Tibial artery (tissue), 4 donors: Measurements from ENCODE around the gene C2orf78.

Experiments used
- DNase-seq, 2 donors: peaks; one replicate each; pipeline ENCODE4 v3.0.0-alpha.2; 2019
- H3K27ac ChIP-seq, 2 donors: fragments of 200-600 bp; sonication (generic) in 1 of 2; 1 replicate in 1 of 2; 2 replicates in 1 of 2; pipeline ENCODE4 v1.5.1; 2018 to 2019; ENCODE audit warnings: mild to moderate bottlenecking in 1 of 2
- H3K27me3 ChIP-seq, 2 donors: fragments of 200-600 bp; sonication (generic) in 1 of 2; one replicate each; pipeline versions ENCODE4 v1.5.1 to v1.6.0; 2016 to 2019
- H3K36me3 ChIP-seq, 3 donors: fragments of 200-600 bp; sonication (generic) in 2 of 3; one replicate each; pipeline ENCODE4 v1.5.1; 2016 to 2019; ENCODE audit warnings: mild to moderate bottlenecking in 2 of 3
- H3K4me1 ChIP-seq, 4 donors: fragments of 200-600 bp; sonication (generic) in 2 of 4; 1 replicate in 3 of 4; 2 replicates in 1 of 4; pipeline ENCODE4 v1.5.1; 2016 to 2019
- H3K4me3 ChIP-seq, 2 donors: fragments of 200-600 bp; sonication (generic) in 1 of 2; 1 replicate in 1 of 2; 2 replicates in 1 of 2; pipeline ENCODE4 v1.5.1; 2018 to 2019; ENCODE audit warnings: mild to moderate bottlenecking in 2 of 2
- H3K9me3 ChIP-seq, 3 donors: fragments of 200-600 bp; sonication (generic) in 1 of 3; one replicate each; pipeline ENCODE4 v1.5.1; 2016 to 2019
- intact Hi-C: fragments of 100-400 bp; cut with DNase I; formaldehyde crosslinking; loops from one replicate; pipeline ENCODE4 v1.15.0; 2023; ENCODE audit warnings: low total_unique reads
- TF ChIP-seq, protein P1 (sequence below), 2 experiments: fragments of 200-600 bp in 1 of 2; fragments of 450-650 bp in 1 of 2; IDR thresholded peaks; one replicate each; pipeline ENCODE4 v1.5.1; 2017 to 2019; ENCODE audit warnings: antibody characterized with exemption in 2 of 2, mild to moderate bottlenecking in 1 of 2, moderate library complexity in 1 of 2

C2orf78 gene

DNA sequence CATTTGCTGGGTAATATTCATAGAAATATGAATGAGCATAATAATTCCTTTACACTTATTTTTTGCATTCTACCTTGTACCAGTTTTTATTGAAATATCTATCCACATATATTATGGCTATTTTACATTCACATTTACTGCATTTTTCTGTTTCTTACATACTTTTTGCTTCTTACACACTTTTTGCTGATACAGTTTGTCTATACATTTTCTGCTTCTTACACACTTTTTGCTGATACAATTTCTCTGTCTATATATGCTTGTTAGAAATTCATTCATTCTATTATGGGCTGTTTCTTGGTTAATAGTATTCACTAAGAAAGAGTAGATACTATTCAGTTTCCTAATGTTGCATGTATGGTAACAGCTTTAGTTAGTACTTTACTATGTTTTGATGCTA lies 27.9 kb downstream of the C2orf78 start:
- Histone ChIP-seq H3K4me3 (no peak overlapping the region), H3K4me1 (no peaks in the 10 kb centered on the region), H3K9me3 (no peaks in the 10 kb centered on the region), H3K27me3 (peaks cover 0 to 9% of the 10 kb centered on the region in 2 donors), H3K27ac (no peak overlapping the region), H3K36me3 (no peaks in the 10 kb centered on the region)
- TF ChIP-seq, protein P1, sequence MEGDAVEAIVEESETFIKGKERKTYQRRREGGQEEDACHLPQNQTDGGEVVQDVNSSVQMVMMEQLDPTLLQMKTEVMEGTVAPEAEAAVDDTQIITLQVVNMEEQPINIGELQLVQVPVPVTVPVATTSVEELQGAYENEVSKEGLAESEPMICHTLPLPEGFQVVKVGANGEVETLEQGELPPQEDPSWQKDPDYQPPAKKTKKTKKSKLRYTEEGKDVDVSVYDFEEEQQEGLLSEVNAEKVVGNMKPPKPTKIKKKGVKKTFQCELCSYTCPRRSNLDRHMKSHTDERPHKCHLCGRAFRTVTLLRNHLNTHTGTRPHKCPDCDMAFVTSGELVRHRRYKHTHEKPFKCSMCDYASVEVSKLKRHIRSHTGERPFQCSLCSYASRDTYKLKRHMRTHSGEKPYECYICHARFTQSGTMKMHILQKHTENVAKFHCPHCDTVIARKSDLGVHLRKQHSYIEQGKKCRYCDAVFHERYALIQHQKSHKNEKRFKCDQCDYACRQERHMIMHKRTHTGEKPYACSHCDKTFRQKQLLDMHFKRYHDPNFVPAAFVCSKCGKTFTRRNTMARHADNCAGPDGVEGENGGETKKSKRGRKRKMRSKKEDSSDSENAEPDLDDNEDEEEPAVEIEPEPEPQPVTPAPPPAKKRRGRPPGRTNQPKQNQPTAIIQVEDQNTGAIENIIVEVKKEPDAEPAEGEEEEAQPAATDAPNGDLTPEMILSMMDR (IDR thresholded peaks at IDR 0.05): no peak
- intact Hi-C loops: no loop called here
- DNase-seq: no peak

DNA sequence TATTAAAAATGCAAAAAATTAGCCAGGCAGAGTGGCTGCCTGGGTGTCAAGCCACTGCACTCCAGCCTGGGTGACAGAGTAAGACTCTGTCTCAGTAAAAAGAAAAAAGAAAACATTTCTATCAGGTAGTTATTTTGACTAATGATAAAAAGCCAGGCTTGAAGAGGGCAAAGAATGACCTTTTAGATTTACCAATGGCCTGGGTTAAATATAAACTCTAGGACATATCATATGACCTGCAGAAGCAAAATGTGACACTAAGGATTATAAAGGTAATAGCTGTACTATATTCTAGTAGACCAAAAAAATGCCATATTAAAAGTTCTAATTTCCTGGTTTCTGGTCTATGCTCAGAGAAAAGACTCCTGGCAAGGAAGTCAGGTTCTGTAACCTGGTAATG lies 28.7 kb downstream of the C2orf78 start:
- TF ChIP-seq, protein P1 (IDR thresholded peaks at IDR 0.05): no peak
- intact Hi-C loops: no loop called here

GRCh38 chr2:73818296-73818695 lies 34.3 kb downstream of the C2orf78 start:
- H3K36me3 ChIP-seq: no peaks in the 10 kb centered on the region
- no peaks in the 10 kb centered on the region for H3K9me3 ChIP-seq
- H3K27ac ChIP-seq: no peak overlapping the region
- H3K27me3 ChIP-seq: peaks cover 0 to 17% of the 10 kb centered on the region in 2 donors
- H3K4me3 ChIP-seq: no peak overlapping the region
- intact Hi-C loops: no loop called here
- H3K4me1 ChIP-seq: no peaks in the 10 kb centered on the region
- TF ChIP-seq, protein P1 (IDR thresholded peaks at IDR 0.05): no peak
- DNase-seq: no peak

More for the DNA sequence above, 28.7 kb downstream of the C2orf78 start:
- H3K4me1 ChIP-seq: no peaks in the 10 kb centered on the region
- no peak overlapping the region for H3K27ac ChIP-seq
- no peak for DNase-seq
- no peaks in the 10 kb centered on the region for H3K36me3 ChIP-seq
- no peaks in the 10 kb centered on the region for H3K9me3 ChIP-seq
- H3K27me3 ChIP-seq: peaks cover 0 to 11% of the 10 kb centered on the region in 2 donors
- no peak overlapping the region for H3K4me3 ChIP-seq

DNA sequence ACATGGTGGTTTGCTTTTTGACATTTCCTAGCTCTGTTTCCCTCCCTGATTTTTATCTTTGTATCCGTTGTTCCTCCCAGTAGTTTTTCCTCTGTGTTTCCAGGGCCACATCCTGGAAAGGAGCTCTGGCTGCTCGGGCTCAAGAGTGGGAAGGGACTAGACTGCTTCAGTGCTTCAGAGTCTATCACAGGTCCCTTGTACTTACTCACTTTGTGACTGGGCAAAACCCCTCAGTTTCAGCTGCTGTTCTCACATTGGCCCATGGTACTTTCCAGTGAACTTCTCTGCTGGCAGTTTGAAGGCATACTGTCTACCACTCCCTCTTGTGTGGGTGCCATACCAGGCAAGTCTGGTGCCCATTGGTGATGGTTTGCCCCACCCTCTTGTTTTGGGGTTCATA lies 37.2 kb downstream of the C2orf78 start:
- Histone ChIP-seq H3K4me3 (no peak overlapping the region), H3K36me3 (no peaks in the 10 kb centered on the region), H3K9me3 (no peaks in the 10 kb centered on the region), H3K27me3 (peaks cover 0 to 14% of the 10 kb centered on the region in 2 donors), H3K27ac (no peak overlapping the region), H3K4me1 (peaks cover 0 to 5% (median 2%) of the 10 kb centered on the region in 4 donors)
- intact Hi-C loops: loop anchor here (10.0 kb wide), 3 partner anchors 104 to 514 kb away; partner anchors contain the start of gene DGUOK
- DNase-seq: no peak
- TF ChIP-seq, protein P1 (IDR thresholded peaks at IDR 0.05): no peak

DNA sequence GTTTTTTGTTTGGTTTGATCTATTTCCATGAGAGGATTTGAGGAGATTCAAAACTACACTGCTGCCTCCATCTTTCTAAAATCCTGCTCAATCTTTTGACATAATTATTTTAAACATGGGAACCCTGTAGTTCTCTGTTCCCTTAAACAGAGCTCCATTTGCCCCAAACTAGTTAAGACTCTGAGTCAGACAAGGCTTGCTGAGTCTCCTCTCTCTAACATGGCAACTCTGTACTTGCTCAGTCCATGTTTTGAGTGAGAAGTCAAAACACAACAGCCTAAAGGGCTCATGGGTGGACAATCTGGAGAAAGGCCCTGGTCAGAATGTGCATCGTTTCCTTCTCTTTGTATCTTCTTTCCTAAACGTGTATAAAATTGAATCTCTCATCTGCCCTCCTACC lies 37.7 kb downstream of the C2orf78 start:
- Histone ChIP-seq H3K36me3 (no peaks in the 10 kb centered on the region), H3K4me1 (peaks cover 0 to 5% (median 2%) of the 10 kb centered on the region in 4 donors), H3K4me3 (no peak overlapping the region), H3K27ac (no peak overlapping the region), H3K9me3 (no peaks in the 10 kb centered on the region), H3K27me3 (peaks cover 0 to 9% of the 10 kb centered on the region in 2 donors)
- intact Hi-C loops: loop anchor here (10.0 kb wide), 3 partner anchors 103 to 513 kb away; partner anchors contain the start of gene DGUOK
- DNase-seq: no peak
- TF ChIP-seq, protein P1 (IDR thresholded peaks at IDR 0.05): no peak

DNA sequence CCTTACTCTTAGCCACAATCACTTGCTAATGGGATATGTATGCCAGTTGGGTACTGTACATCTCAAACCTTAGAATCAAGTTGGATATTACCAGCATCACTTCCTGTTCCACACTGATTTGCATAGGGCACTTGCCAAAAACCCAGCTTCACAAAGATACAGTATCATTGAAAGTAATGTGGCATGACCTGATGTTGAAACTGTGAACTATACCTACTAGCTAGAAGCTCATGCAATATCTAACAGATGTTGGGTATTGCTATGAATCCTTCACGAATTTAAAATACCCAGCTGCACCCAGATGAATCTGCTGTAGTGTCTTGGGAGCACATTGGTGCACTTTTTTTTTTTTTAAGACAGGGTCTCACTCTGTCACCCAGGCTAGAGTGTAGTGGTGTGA lies 38.3 kb downstream of the C2orf78 start:
- Histone ChIP-seq H3K27ac (no peak overlapping the region), H3K36me3 (no peaks in the 10 kb centered on the region), H3K27me3 (peaks cover 0 to 7% of the 10 kb centered on the region in 2 donors), H3K4me1 (peaks cover 0 to 5% (median 2%) of the 10 kb centered on the region in 4 donors), H3K4me3 (no peak overlapping the region), H3K9me3 (no peaks in the 10 kb centered on the region)
- no peak for DNase-seq
- intact Hi-C loops: loop anchor here (10.0 kb wide), 3 partner anchors 103 to 513 kb away; partner anchors contain the start of gene DGUOK
- TF ChIP-seq, protein P1 (IDR thresholded peaks at IDR 0.05): no peak
